CD4-positive, alpha-beta T cell treated with Interleukin-17A for 1 hour (primary cell): ENCODE measurements around the gene EXD3.

Experiments
- DNase-seq: peaks from one replicate; pipeline ENCODE4 v3.0.0-alpha.2; 2020

Gene EXD3

GRCh38 chr9:137446851-137447471 is 24.0 kb upstream of the EXD3 start:
- DNase-seq = no peak

GRCh38 chr9:137445930-137446431 is 23.0 kb upstream of the EXD3 start:
- no peak for DNase-seq

- peak; percentile 90 for DNase-seq
These were observed 22.4 kb upstream of the EXD3 start for GRCh38 chr9:137445275-137445807.

- DNase-seq = no peak
These were observed 21.3 kb upstream of the EXD3 start for GRCh38 chr9:137444106-137444790.

GRCh38 chr9:137441935-137442321 is 19.0 kb upstream of the EXD3 start:
- no peak for DNase-seq

- DNase-seq = no peak
These were observed 18.4 kb upstream of the EXD3 start, which contains the start of gene ENTPD8 for GRCh38 chr9:137441289-137441934. Gene ENTPD8, minus strand, starts transcription at chr9:137441357. Its CDS starts 3,072 bp downstream, at chr9:137438285.

- no peak for DNase-seq
These were observed 16.3 kb upstream of the EXD3 start for GRCh38 chr9:137439158-137439714.

- DNase-seq = no peak
These were observed 15.7 kb upstream of the EXD3 start for GRCh38 chr9:137438591-137439157.

- DNase-seq = no peak
These were observed 15.0 kb upstream of the EXD3 start for GRCh38 chr9:137437691-137438590.

GRCh38 chr9:137436761-137437600 is 14.0 kb upstream of the EXD3 start:
- no peak for DNase-seq

GRCh38 chr9:137435980-137436760 is 13.2 kb upstream of the EXD3 start:
- DNase-seq = no peak

GRCh38 chr9:137435381-137435891 is 12.5 kb upstream of the EXD3 start:
- DNase-seq = no peak

GRCh38 chr9:137434498-137435380 is 11.8 kb upstream of the EXD3 start:
- DNase-seq = no peak

GRCh38 chr9:137433916-137434431 is 11.0 kb upstream of the EXD3 start:
- DNase-seq = no peak

- no peak for DNase-seq
These were observed 10.5 kb upstream of the EXD3 start for GRCh38 chr9:137433349-137433915.

- no peak for DNase-seq
These were observed 9.9 kb upstream of the EXD3 start for GRCh38 chr9:137432687-137433348.

GRCh38 chr9:137431416-137431931 is 8.5 kb upstream of the EXD3 start:
- no peak for DNase-seq
